DOHH2 (cell line): ENCODE measurements around the gene DSCAML1.

Experiments
- CTCF ChIP-seq: fragments of 200-600 bp; sonication (generic); IDR thresholded peaks from one replicate; pipeline ENCODE4 v1.5.1; 2014; ENCODE audit warnings: antibody characterized with exemption, mild to moderate bottlenecking, low read depth, low read length; ENCODE audit not compliant: poor library complexity, severe bottlenecking
- EZH2phosphoT487 ChIP-seq: fragments of 200-600 bp; sonication (generic); IDR thresholded peaks from 2 replicates; pipeline ENCODE4 v1.6.1; 2017; ENCODE audit warnings: borderline replicate concordance, mild to moderate bottlenecking, antibody characterized with exemption, low read length, moderate library complexity, mixed read lengths

DNA sequence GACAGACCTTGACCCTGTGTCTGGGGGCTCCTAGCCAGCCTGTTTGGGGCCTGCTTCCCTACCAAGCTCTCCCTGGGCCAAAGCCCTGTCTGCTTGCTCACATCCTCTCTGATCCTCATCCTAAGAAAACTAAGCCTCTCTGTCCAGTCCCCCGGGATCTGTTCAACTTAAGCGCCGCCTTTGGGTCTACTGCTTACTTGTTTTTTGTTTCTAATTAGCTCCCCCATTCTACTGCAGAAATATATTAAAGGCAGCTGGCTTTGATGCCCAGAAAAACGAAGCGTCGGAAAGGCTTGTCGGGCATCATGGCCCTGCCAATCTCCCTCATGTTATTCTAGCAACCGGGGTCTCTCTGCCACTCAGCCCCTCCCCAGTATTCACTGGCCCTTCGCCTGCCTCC is 3.4 kb downstream of the DSCAML1 start:
- no peak for TF ChIP-seq CTCF
- TF ChIP-seq EZH2phosphoT487, result no peak
